ENCODE data around the gene GPR153. TPM values are rescaled to one million over a fixed set of nuclear protein-coding genes. Genes with fewer than 3 reads are reported as not detected.

The GPR153 gene
- total RNA-seq, 2 experiments from 2014 or later = 0.34 to 0.41 TPM

- ATAC-seq = no peak
- ChIA-PET CTCF (no interaction called here), POLR2A (no interaction called here)
- intact Hi-C loops (cut with micrococcal nuclease) = no loop called here
- DNase-seq = no peak
- Mint-ChIP-seq H3K9me3 (no peaks in the 10 kb centered on the region), H3K36me3 (ENCODE audit: low read depth) (peaks cover 10% of the 10 kb centered on the region), H3K4me3 (no peak overlapping the region), H3K27me3 (no peaks in the 10 kb centered on the region), H3K27ac (no peak overlapping the region), H3K4me1 (ENCODE audit: low read depth) (peaks cover 2% of the 10 kb centered on the region)
- TF ChIP-seq, protein P1, sequence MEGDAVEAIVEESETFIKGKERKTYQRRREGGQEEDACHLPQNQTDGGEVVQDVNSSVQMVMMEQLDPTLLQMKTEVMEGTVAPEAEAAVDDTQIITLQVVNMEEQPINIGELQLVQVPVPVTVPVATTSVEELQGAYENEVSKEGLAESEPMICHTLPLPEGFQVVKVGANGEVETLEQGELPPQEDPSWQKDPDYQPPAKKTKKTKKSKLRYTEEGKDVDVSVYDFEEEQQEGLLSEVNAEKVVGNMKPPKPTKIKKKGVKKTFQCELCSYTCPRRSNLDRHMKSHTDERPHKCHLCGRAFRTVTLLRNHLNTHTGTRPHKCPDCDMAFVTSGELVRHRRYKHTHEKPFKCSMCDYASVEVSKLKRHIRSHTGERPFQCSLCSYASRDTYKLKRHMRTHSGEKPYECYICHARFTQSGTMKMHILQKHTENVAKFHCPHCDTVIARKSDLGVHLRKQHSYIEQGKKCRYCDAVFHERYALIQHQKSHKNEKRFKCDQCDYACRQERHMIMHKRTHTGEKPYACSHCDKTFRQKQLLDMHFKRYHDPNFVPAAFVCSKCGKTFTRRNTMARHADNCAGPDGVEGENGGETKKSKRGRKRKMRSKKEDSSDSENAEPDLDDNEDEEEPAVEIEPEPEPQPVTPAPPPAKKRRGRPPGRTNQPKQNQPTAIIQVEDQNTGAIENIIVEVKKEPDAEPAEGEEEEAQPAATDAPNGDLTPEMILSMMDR (IDR thresholded peaks at IDR 0.05) = no peak
These were observed 33.4 kb upstream of the GPR153 start for GRCh38 chr1:6294080-6294889.

DNA sequence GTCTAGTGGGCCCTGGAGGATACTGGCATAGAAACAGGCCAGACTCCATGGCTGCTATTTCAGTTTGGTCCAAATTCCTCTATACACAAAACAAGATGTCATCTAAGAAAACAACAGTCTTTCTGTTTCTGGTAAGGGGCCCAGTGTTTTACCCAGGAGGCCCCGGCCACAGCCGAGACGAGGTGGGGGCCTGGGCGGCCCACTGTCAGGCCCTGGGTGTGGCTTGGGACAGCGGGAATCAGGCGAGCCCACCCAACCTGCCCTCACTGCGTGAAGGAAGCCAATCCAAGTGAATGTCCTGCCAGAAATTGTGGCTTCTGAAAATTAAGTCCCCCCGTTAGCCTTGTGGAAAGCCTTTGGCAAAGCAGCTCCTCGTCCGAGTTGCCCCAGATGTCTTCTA is 31.2 kb upstream of the GPR153 start:
- POLR2A ChIA-PET = no interaction called here
- no peak overlapping the region for H3K4me3 Mint-ChIP-seq
- TF ChIP-seq, protein P1 (IDR thresholded peaks at IDR 0.05) = no peak
- CTCF ChIA-PET = no interaction called here
- ATAC-seq (no peak), DNase-seq (no peak)
- no peak overlapping the region for H3K27ac Mint-ChIP-seq
- H3K27me3 Mint-ChIP-seq = no peaks in the 10 kb centered on the region
- intact Hi-C loops (cut with micrococcal nuclease) = no loop called here
- peaks cover 2% of the 10 kb centered on the region for H3K4me1 Mint-ChIP-seq (ENCODE audit: low read depth)
- H3K36me3 Mint-ChIP-seq (ENCODE audit: low read depth) = peaks cover 10% of the 10 kb centered on the region
- H3K9me3 Mint-ChIP-seq = no peaks in the 10 kb centered on the region

GRCh38 chr1:6288665-6289064 is 27.8 kb upstream of the GPR153 start:
- Mint-ChIP-seq H3K36me3 (ENCODE audit: low read depth) (peaks cover 6% of the 10 kb centered on the region), H3K4me1 (ENCODE audit: low read depth) (no peaks in the 10 kb centered on the region), H3K27ac (no peak overlapping the region), H3K9me3 (no peaks in the 10 kb centered on the region), H3K4me3 (no peak overlapping the region), H3K27me3 (no peaks in the 10 kb centered on the region)
- intact Hi-C loops (cut with micrococcal nuclease) = no loop called here
- ChIA-PET CTCF (no interaction called here), POLR2A (no interaction called here)
- no peak for ATAC-seq
- TF ChIP-seq, protein P1 (IDR thresholded peaks at IDR 0.05) = no peak
- DNase-seq = no peak

DNA sequence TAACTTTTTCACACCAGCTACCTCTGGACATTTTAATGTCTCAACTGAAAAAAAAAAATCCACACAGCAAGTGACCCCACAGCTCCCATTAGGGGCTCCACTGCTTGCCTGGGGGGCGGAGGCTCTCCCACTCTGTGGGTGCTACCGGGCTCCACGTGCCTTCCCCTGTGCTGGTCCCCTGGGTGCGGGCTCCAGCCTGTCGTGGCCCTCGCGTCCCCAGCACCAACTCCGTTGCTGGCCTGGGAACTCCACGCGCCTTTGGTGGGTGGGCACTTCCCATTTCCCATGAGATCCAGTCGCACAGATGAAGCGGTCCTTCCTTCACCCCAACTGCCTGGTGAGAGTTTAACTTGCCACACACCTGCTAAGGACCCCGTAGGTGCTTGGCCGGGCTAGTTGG is 27.1 kb upstream of the GPR153 start:
- intact Hi-C loops (cut with micrococcal nuclease) = no loop called here
- no peak overlapping the region for H3K4me3 Mint-ChIP-seq
- no peak for ATAC-seq

GRCh38 chr1:6287431-6287886 is 26.6 kb upstream of the GPR153 start:
- Mint-ChIP-seq H3K4me1 (ENCODE audit: low read depth) (no peaks in the 10 kb centered on the region), H3K27me3 (no peaks in the 10 kb centered on the region), H3K36me3 (ENCODE audit: low read depth) (no peaks in the 10 kb centered on the region), H3K27ac (no peak overlapping the region), H3K9me3 (no peaks in the 10 kb centered on the region), H3K4me3 (no peak overlapping the region)
- ChIA-PET CTCF (interaction anchor here (1.1 kb wide), 1 partner anchor 16 kb away, joined by 3 read pairs; no protein-coding TSS in a partner anchor), POLR2A (no interaction called here)
- DNase-seq (no peak), ATAC-seq (no peak)
- intact Hi-C loops (cut with micrococcal nuclease) = no loop called here
- TF ChIP-seq, protein P1 (IDR thresholded peaks at IDR 0.05) = no peak

More for the DNA sequence above, 27.1 kb upstream of the GPR153 start:
- Mint-ChIP-seq H3K9me3 (no peaks in the 10 kb centered on the region), H3K27ac (no peak overlapping the region), H3K36me3 (ENCODE audit: low read depth) (peaks cover under 1% of the 10 kb centered on the region), H3K4me1 (ENCODE audit: low read depth) (no peaks in the 10 kb centered on the region), H3K27me3 (no peaks in the 10 kb centered on the region)
- POLR2A ChIA-PET = no interaction called here
- DNase-seq = no peak
- TF ChIP-seq, protein P1 (IDR thresholded peaks at IDR 0.05) = no peak
- CTCF ChIA-PET = interaction anchor here (1.1 kb wide), 1 partner anchor 17 kb away, joined by 3 read pairs; no protein-coding TSS in a partner anchor

All from activated CD8-positive, alpha-beta T cell treated with anti-CD3 and anti-CD28 coated beads for 36 hours (primary cell).